Naive thymus-derived CD8-positive, alpha-beta T cell (primary cell): ENCODE results near the gene LHPP. TPM values are rescaled to one million over a fixed set of nuclear protein-coding genes. Genes with fewer than 3 reads are reported as not detected.

ENCODE experiments used
- ATAC-seq, 2 donors: fragments of 150-1000 bp; cut with Tn5 transposase in 1 of 2; sonication (Bioruptor Pico), chemical (Tn5 transposase) in 1 of 2; 1 replicate in 1 of 2; 2 replicates in 1 of 2; pipeline ENCODE4 v1.10.0; 2021; ENCODE audit warnings: mild to moderate bottlenecking in 2 of 2, moderate library complexity in 2 of 2
- POLR2A ChIA-PET: fragments of 350-600 bp; sonication (Branson Sonifier 250); formaldehyde crosslinking; loops from one replicate; lab custom pipeline; 2021; ENCODE audit warnings: antibody characterized with exemption; lab: Charles Lee
- DNase-seq, 10 donors: peaks; one replicate each; pipeline versions ENCODE4 v3.0.0 to v3.0.0-alpha.2; 2020 to 2022
- H3K27ac Mint-ChIP-seq, 10 donors: one replicate each; pipeline ENCODE4 v1.8.0; 2020 to 2022; ENCODE audit warnings: mild to moderate bottlenecking in 10 of 10, mixed read lengths in 10 of 10, moderate library complexity in 4 of 10, inconsistent platforms in 1 of 10
- H3K27me3 Mint-ChIP-seq, 5 donors: one replicate each; pipeline ENCODE4 v1.8.0; 2021 to 2022; ENCODE audit warnings: mixed read lengths in 5 of 5
- H3K36me3 Mint-ChIP-seq, 3 donors: one replicate each; pipeline ENCODE4 v1.8.0; 2020 to 2022; ENCODE audit warnings: mixed read lengths in 3 of 3, mild to moderate bottlenecking in 2 of 3, inconsistent platforms in 1 of 3
- H3K4me1 Mint-ChIP-seq, 4 donors: one replicate each; pipeline ENCODE4 v1.8.0; 2021 to 2022; ENCODE audit warnings: mixed read lengths in 4 of 4
- H3K4me3 Mint-ChIP-seq, 10 donors: one replicate each; pipeline ENCODE4 v1.8.0; 2020 to 2022; ENCODE audit warnings: mild to moderate bottlenecking in 10 of 10, mixed read lengths in 10 of 10, moderate library complexity in 6 of 10, inconsistent platforms in 1 of 10
- H3K9me3 Mint-ChIP-seq, 9 donors: one replicate each; pipeline ENCODE4 v1.8.0; 2020 to 2022; ENCODE audit warnings: mixed read lengths in 9 of 9, mild to moderate bottlenecking in 3 of 9, inconsistent platforms in 1 of 9, moderate library complexity in 1 of 9
- polyA plus RNA-seq, 3 donors: library from polyadenylated mRNA; unstranded; fragments of 300-500 nt; fragmentation: Illumina TruSeq; gene quantifications; one replicate each; pipeline ENCODE4 v1.2.3, GENCODE V29; 2021
- total RNA-seq, 8 experiments: library from RNA in 2 of 8; stranded (reverse) in 2 of 8; gene quantifications; one replicate each; pipeline ENCODE4 v1.2.3 and lab custom pipeline; 2021 to 2026

Gene LHPP
- total and polyA plus RNA-seq, 5 experiments from 2014 or later: 18.1 to 27.4 (median 23.3) TPM

DNA sequence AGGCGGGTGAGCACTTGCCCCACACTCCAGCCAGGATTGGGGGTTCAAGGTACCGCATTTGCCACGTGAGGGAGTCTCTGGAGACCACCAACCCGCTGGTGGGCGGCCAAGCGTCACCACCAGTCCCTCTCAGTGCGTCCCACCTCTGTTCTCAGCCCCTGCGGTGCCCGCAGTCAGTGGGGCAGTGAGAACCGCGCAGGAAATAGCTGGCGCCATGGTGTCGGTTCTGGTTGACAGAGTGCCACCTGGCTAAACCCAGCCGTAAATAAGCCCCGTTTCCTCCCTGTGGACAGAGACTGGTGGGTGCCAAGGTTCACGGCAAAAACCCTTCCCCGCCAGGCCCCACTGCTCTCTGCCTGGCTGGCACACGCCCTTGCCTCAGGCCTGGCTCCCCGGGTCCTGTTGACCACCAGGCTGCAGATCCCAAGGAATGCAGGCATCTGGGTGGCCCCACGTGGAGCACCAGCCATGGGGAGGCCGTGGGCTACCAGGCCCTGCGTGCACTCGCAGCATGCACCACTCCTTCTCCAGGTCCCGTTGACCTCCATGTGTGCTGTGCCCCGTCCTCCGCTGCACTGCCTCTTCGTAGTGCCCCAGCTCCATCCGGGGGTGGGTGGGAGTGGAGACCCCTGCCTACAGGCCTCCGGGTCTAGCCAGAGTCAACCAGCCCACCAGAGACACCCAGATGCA lies 140.0 kb downstream of the LHPP start:
- DNase-seq (peak in 2 of 10 donors; percentile 50 to 68), ATAC-seq (peak in 1 of 2 donors; percentile 80)
- Mint-ChIP-seq H3K4me1 (peaks cover 6 to 50% (median 10%) of the 10 kb centered on the region in 4 donors), H3K4me3 (peak overlapping the region in 1 of 10 donors; percentile 32), H3K36me3 (peaks cover 0 to 2% (median 0%) of the 10 kb centered on the region in 3 donors), H3K27ac (peak overlapping the region in 2 of 10 donors; percentile 75 to 76), H3K9me3 (no peaks in the 10 kb centered on the region), H3K27me3 (no peaks in the 10 kb centered on the region)
- POLR2A ChIA-PET: interaction anchor here (0.6 kb wide), 1 partner anchor 176 kb away, joined by 3 read pairs; no protein-coding TSS in a partner anchor

DNA sequence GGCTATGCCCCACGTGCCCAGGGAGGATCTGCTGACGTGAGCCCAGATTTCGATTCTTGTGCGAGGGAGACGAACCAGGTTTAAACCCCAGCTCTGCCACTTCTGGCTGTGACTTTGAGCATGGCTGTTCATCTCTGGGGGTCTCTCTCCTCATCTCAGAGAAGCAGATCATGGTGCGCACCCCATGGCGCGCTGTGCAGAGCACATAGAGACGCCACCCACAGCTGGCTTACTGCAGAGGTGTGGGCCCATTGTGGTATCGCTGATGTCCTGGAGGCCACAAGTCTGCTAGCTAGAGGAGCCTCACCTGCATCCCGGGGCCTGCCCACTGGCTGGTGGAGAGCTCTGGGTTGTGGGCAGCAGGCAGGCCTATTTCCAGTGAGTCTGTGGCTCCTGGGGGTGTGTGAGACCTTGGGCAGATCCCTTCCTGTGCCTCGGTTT lies 140.5 kb downstream of the LHPP start:
- Mint-ChIP-seq H3K4me3 (no peak overlapping the region), H3K9me3 (no peaks in the 10 kb centered on the region), H3K36me3 (peaks cover 0 to 2% (median 0%) of the 10 kb centered on the region in 3 donors), H3K4me1 (peaks cover 6 to 50% (median 10%) of the 10 kb centered on the region in 4 donors), H3K27me3 (no peaks in the 10 kb centered on the region), H3K27ac (peak overlapping the region in 2 of 10 donors; percentile 75 to 76)
- no peak for ATAC-seq
- DNase-seq: no peak
- POLR2A ChIA-PET: interaction anchor here (0.6 kb wide), 2 partner anchors 162 to 175 kb away, joined by 3 to 4 read pairs; no protein-coding TSS in a partner anchor

DNA sequence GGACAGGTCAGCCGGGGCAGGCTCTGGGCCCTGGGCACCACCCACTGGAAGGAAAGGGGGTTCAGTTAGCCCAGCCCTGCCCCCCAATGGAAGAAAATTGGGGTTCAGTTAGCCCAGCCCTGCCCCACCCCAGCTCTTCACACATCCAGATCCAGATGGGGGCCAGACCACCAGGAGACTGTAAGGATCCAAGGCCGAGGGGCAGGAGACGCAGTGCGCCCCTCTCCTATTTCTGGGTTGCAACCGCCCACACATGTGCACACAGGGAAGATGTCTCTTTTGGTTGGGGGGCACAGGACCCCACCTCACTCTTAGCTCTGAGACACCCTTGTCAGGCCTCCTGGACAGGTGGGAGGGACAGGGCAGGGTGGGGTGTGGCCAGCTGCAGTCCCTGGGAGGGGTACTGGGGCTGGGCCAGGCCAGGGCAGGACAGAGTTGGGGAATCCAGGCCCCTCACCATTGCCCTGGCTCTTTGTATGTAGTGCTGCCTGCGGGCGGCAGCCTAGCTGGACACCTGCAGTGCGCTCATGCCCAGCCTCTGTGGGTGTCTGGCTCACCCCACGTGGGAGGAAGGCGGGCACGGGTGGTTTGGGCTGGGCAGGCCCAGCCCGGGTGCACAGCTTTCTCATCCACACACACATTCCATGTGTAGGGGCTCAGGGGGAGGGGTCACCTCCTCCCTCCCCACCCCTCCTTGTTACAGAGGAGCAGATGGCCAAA lies 141.2 kb downstream of the LHPP start:
- POLR2A ChIA-PET: interaction anchor here (0.6 to 1.2 kb wide), 2 partner anchors 9 to 162 kb away, joined by 3 to 4 read pairs; no protein-coding TSS in a partner anchor
- peak in 1 of 10 donors; percentile 54 for DNase-seq

DNA sequence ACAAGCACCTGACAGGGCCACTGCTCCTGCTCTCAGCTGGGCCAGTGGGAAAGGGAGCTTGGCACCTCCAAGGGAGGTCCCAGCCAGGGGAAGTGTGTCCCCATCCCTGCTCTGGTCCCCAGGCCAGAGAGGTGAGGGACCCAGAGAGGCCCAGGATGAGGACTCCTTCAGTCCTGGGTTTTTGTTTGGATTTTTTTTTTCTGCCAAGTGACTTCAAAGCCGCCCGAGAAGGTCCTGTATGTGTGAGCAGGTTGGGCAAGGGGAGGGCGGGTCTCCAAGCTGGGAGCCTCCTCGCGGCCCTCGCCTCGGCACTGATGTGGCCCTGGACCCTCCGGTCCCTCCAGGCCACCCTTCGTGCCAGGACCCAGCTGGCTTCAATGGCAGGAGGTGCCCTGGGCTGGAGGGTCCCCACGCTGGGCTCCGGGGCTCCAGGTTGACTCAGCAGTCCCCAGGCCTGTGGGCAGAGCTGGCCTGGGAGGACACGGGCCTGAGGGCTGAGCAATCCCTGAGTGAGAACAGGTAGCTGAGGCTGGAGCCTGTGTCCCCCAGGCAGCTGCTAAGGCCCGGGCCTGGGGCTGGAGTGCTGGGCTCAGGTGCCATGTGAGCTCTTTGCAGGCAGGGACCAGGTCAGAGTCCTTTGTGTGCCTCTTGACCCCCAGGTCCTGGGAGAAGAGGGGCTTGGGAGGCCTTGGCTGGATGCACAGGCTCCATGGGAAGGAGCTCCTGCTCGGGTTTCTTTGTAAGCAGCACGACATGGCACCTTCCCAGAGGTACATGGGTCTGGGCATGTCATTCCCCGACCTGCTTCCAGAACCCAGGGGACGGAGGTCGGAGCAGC lies 142.0 kb downstream of the LHPP start:
- no peaks in the 10 kb centered on the region for H3K27me3 Mint-ChIP-seq
- no peak overlapping the region for H3K4me3 Mint-ChIP-seq
- peaks cover 6 to 47% (median 9%) of the 10 kb centered on the region in 4 donors for H3K4me1 Mint-ChIP-seq
- H3K27ac Mint-ChIP-seq: peak overlapping the region in 1 of 10 donors; percentile 14
- DNase-seq: peak in 1 of 10 donors; percentile 55
- POLR2A ChIA-PET: interaction anchor here (1.2 kb wide), 1 partner anchor 9 kb away, joined by 3 read pairs; no protein-coding TSS in a partner anchor
- no peaks in the 10 kb centered on the region for H3K9me3 Mint-ChIP-seq
- H3K36me3 Mint-ChIP-seq: peaks cover 0 to 2% (median 0%) of the 10 kb centered on the region in 3 donors
- no peak for ATAC-seq

More for the DNA sequence above, 141.2 kb downstream of the LHPP start:
- H3K9me3 Mint-ChIP-seq: no peaks in the 10 kb centered on the region
- no peaks in the 10 kb centered on the region for H3K27me3 Mint-ChIP-seq
- H3K4me3 Mint-ChIP-seq: no peak overlapping the region
- H3K27ac Mint-ChIP-seq: peak overlapping the region in 1 of 10 donors; percentile 75
- no peak for ATAC-seq
- H3K36me3 Mint-ChIP-seq: peaks cover 0 to 2% (median 0%) of the 10 kb centered on the region in 3 donors
- peaks cover 6 to 49% (median 10%) of the 10 kb centered on the region in 4 donors for H3K4me1 Mint-ChIP-seq

DNA sequence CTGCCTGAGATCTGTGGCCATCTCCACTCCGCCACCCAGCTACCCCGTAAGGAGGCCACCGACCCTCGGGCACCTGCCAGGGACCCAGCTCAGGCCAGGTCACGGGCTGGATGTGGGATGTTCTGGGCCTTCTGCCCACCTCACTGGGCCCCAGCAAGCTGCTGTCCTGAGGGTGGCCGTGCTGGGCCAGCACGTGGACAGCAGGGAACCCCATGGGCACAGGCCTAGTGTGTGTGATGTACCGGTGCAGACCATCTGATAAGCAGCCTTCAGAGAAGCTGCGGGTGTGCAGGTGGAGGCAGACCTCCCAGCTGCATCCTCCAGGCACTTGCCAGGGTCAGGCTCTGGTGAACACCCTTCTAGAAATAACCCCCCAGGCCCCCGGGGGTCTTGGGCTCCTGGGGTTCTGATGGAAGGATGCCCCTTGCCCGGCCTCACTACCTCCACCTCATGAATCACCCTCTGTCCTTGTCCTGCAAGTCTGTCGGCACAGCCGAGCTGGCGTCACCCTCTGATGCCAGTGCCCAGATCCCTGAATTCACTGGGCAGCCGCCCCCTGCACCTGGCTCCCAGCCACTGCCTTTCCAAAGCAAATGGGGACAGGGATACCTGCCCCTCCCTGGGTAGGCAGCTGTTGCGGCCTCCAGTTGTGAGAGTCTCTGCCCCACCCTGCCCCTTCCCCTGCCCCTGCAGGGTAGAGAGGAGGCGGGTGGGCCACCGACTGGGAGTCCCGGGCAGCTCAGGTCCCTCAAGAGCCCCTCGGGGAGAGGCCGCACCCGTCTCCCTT lies 142.8 kb downstream of the LHPP start:
- Mint-ChIP-seq H3K36me3 (peaks cover 0 to 2% (median 0%) of the 10 kb centered on the region in 3 donors), H3K27ac (peak overlapping the region in 2 of 10 donors; percentile 14 to 60), H3K4me1 (peaks cover 6 to 40% (median 9%) of the 10 kb centered on the region in 4 donors), H3K9me3 (no peaks in the 10 kb centered on the region), H3K27me3 (no peaks in the 10 kb centered on the region), H3K4me3 (no peak overlapping the region)
- ATAC-seq (no peak), DNase-seq (peak in 1 of 10 donors; percentile 60)
- POLR2A ChIA-PET: interaction anchor here (1.2 kb wide), 1 partner anchor 10 kb away, joined by 3 read pairs; no protein-coding TSS in a partner anchor

DNA sequence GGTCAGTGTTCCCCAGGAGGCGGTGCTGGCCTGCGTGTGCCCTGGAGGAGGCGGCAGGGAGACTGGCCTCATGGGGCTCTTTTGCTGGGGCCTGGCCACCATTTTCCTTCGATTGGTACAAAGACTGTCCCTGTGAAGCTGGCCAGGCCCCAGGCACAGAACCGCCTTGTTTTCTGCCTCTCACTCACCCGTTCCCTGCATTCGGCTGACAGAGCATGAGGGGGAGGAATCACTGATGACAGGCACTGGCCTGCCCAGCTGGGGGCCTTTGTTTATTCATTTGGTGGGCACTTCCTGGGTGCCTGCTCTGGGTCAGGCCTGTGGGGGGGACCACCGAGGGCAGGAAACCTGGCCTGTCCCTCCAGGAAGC lies 143.4 kb downstream of the LHPP start:
- ATAC-seq (no peak), DNase-seq (peak in 1 of 10 donors; percentile 34)
- H3K27me3 Mint-ChIP-seq: no peaks in the 10 kb centered on the region
- peaks cover 0 to 2% (median 0%) of the 10 kb centered on the region in 3 donors for H3K36me3 Mint-ChIP-seq
- POLR2A ChIA-PET: interaction anchor here (0.7 kb wide), 1 partner anchor 52 kb away, joined by 3 read pairs; no protein-coding TSS in a partner anchor
- H3K9me3 Mint-ChIP-seq: no peaks in the 10 kb centered on the region
- peak overlapping the region in 3 of 10 donors; percentile 36 to 66 (median 48) for H3K27ac Mint-ChIP-seq
- H3K4me3 Mint-ChIP-seq: no peak overlapping the region
- H3K4me1 Mint-ChIP-seq: peaks cover 6 to 43% (median 11%) of the 10 kb centered on the region in 4 donors

DNA sequence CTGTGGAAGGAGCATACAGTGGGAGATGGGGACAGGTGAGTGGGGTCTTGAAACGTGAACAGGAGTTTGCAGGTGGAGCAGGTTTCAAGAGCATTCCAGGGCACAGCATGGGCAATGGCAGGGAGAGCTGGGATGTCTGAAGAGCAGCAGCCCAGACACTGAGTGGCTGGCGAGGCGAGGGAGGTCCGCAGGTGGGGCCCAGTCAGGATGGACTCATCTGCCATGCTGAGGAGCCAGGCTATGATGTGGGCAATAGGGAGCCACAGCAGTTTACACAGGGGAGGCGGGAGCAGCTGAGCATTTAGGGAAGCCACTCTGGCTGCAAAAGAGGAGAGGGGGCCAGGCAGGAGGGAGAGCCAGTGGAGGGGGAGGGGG lies 143.8 kb downstream of the LHPP start:
- Mint-ChIP-seq H3K27ac (peak overlapping the region in 3 of 10 donors; percentile 36 to 66 (median 48)), H3K27me3 (no peaks in the 10 kb centered on the region), H3K4me3 (peak overlapping the region in 1 of 10 donors; percentile 19), H3K4me1 (peaks cover 6 to 44% (median 11%) of the 10 kb centered on the region in 4 donors), H3K36me3 (peaks cover 0 to 2% (median 0%) of the 10 kb centered on the region in 3 donors), H3K9me3 (no peaks in the 10 kb centered on the region)
- POLR2A ChIA-PET: interaction anchor here (0.7 kb wide), 1 partner anchor 52 kb away, joined by 3 read pairs; no protein-coding TSS in a partner anchor
- ATAC-seq (no peak), DNase-seq (no peak)

DNA sequence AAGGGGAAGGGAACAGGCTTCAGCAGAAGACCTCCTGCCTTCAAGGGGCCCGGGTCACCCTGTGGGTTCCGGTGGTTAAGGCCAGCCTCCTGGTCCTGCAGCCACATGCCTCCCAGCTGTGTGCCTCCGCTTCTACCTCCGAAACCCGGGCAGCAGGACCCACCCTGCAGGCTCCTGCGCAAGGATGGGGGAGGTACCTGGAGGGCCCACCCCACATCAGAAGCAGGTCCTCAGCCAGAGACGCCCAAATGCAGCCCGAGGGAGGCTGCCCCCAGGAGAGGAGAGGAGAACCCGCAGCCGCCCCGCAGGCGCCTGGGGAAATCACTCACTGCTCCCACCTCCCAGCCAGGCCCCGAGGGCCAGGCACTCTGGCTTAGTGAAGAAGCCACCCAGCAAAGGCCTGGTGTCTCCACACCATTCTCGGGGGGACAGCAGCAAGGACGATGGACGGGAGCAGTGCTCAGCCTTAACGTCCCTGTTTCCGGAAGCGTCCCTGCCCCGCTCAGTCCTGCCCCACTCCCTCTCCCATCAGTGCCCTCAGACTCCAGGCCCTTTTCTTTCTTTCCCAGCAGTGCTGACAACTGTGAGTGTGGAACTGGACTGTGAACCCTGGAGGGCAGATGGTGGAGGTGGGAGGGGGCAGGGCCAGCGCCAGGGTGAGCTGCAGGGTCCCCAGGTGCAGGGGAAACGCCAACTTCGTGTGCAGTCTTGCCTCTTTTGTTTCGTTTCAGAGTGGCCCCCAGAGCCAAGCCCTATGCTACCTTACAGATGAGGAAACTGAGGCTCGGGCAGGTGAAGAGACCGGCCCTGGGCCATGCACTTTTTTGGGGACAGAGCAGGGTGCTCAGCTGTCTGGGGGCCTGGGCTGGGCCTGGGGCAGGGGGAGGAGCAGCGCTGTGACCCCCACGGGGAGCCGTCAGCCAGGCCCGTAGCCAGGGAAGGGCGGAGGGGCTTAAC lies 144.5 kb downstream of the LHPP start:
- Mint-ChIP-seq H3K4me1 (peaks cover 4 to 41% (median 14%) of the 10 kb centered on the region in 4 donors), H3K9me3 (no peaks in the 10 kb centered on the region), H3K27me3 (no peaks in the 10 kb centered on the region), H3K27ac (peak overlapping the region in 2 of 10 donors; percentile 46 to 66), H3K36me3 (peaks cover 0 to 2% (median 0%) of the 10 kb centered on the region in 3 donors), H3K4me3 (no peak overlapping the region)
- DNase-seq: no peak
- no peak for ATAC-seq
- POLR2A ChIA-PET: interaction anchor here (0.7 kb wide), 1 partner anchor 53 kb away, joined by 3 read pairs; no protein-coding TSS in a partner anchor

DNA sequence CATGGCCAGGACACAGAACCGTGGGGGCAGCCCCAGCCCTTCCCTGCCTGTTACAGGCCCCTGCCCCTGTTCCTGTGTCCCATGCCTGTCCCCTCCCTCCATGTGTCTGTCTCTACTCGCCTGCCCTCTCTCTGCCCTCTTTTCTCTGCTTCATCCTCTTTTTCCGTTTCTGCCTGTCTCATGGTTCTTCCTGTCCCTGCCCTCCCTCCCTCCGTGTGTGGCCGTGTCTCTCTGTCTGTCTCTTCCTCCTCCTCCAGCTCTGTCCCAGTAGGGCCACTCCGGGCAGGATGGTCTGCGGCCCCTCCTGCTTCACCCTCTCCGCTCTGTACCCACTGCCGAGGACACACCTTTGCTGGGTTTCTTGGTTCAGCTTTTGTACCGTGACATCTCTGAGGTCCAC lies 145.2 kb downstream of the LHPP start:
- Mint-ChIP-seq H3K27me3 (no peaks in the 10 kb centered on the region), H3K9me3 (no peaks in the 10 kb centered on the region), H3K4me3 (no peak overlapping the region), H3K36me3 (peaks cover 0 to 2% (median 0%) of the 10 kb centered on the region in 3 donors), H3K27ac (peak overlapping the region in 3 of 10 donors; percentile 14 to 66 (median 46)), H3K4me1 (peaks cover 6 to 42% (median 20%) of the 10 kb centered on the region in 4 donors)
- POLR2A ChIA-PET: no interaction called here
- no peak for DNase-seq
- no peak for ATAC-seq

DNA sequence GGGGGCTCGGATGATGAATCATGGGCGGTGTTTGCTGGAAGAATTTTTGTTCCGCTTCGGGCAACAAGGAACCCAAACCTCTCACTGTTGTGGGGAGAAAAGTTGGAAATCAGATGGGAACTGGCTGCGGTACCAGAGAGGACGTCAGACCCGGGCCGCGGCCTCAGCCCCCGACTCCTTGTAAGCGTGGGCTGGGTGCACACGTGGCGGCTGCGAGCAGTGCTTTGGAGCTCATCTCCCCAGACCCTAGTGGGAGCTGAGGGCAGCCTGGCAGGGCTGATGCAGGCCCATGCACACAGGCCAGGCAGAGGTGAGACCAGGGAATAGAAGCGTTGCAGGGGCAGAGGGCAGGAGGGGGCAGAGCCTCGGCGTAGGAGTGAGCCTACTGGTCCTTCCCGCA lies 146.1 kb downstream of the LHPP start:
- Mint-ChIP-seq H3K27me3 (no peaks in the 10 kb centered on the region), H3K36me3 (peaks cover 0 to 2% (median 0%) of the 10 kb centered on the region in 3 donors), H3K27ac (peak overlapping the region in 1 of 10 donors; percentile 66), H3K4me1 (peaks cover 9 to 47% (median 29%) of the 10 kb centered on the region in 4 donors), H3K4me3 (no peak overlapping the region), H3K9me3 (no peaks in the 10 kb centered on the region)
- no peak for DNase-seq
- ATAC-seq: no peak
- POLR2A ChIA-PET: no interaction called here
